NCI-H146 (cell line): Measurements from ENCODE around the gene KNSTRN.
A peak's percentile ranks its signal among the peaks of the same experiment; 100 is the strongest.

Experiments
- DNase-seq: peaks from one replicate; lab custom pipeline; 2025; lab: John Stamatoyannopoulos, UW

Gene KNSTRN

GRCh38 chr15:40429068-40429710, 46.7 kb downstream of the KNSTRN start:
- no peak for DNase-seq

DNA sequence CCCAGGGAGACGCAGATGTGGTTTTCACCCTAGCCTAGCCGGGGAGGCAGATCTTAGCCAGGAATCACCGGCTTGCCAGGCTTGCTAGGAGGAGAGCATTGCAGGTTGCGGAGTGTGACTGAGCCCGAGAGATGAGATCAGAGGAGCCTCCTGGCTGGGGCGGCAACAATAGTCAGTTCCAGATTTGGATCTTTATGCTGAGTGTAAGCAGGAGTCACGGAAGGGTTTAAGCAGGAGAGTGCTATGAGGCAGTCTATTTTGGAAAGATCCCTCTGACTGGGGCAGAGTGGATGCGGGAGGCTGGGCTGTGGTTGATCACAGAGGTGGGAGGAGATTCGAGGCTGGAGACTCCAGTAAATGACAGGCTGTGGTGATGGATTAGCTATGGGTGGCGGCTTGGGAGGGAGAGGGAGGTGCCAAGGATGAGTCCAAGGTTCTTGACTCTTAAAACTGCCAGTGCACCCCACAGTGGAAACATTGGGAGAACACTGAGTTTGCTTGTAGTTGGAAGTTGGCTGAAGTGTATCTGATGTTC, 47.8 kb downstream of the KNSTRN start:
- DNase-seq: no peak

DNA sequence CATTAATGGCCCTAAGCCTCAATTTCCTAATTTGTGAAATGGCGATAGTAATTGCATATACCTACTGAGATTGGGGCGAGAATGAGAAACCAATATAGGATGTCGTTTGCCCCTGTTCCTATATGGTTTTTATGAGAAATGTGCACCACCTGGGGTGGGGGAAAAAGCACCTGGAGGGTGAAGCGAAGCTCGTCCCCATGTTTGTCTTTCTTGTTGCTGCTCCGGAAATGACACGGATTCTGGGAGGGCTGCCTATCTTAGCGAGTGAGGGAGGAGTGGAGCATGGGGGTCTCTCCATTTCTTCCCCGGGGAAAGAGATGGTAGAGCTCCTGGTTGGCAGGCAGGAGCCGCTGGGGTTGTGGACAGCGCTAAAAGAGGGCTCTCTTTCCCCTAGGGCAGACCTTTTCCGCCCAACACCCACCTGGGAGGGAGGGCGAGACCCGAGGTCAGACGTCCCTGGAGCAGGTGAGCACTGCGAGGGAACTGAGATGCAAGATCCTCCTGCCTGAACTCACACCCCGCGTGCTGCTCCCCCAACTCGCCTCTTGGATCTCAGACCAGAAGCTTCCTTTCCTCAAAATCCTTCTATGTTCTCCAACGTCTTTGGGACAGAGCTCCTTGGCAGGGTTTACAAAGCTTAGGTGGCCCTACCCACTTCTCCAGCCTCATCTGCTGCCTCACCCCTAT, 52.6 kb downstream of the KNSTRN start:
- no peak for DNase-seq

GRCh38 chr15:40435710-40436089, 53.2 kb downstream of the KNSTRN start:
- DNase-seq: no peak

- DNase-seq: peak; percentile 40
Measured at GRCh38 chr15:40436116-40436891, 53.8 kb downstream of the KNSTRN start.

DNA sequence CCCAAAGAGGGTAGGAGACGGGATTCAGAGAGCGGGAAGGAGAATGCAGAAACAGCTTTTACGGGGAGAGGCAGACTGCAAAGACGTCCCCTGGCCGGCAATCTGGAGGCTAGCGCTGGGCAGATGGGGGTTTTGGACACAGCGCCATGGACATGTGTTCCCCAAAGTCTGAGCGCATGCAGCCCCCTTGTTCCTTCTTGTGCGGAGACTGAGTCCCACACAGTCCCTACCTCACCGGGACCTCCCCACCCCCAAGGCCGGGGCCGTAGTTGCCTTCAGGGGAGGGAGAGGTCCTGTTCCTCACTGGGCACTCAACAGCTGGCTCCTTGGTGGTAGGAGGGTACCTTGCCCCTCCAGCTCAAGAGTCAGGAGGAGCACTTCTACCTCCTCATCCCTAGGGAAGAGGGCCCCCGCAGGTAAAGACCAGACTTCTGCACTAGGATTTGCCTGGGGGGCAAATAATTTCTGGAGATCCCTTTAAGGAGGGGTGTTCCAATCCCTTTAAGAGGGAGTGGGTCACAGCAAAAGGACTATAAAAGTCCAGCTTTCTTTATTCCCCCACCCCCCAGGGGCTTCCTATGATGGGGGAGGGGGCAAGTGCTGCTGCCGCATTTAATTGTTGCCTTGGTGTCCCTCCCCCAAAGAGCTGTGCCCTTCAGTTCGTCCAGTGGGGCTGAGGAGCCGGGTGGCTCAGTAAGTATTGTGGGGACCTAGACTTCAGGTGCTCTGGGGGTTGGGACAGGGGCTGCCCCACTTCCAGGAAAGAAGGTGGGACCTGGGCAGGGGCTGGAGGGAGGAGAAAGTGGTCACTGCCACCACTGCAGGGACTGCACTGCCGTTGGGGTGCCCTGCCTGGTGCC, 54.6 kb downstream of the KNSTRN start:
- no peak for DNase-seq

GRCh38 chr15:40437752-40438687, 55.5 kb downstream of the KNSTRN start:
- DNase-seq: no peak

DNA sequence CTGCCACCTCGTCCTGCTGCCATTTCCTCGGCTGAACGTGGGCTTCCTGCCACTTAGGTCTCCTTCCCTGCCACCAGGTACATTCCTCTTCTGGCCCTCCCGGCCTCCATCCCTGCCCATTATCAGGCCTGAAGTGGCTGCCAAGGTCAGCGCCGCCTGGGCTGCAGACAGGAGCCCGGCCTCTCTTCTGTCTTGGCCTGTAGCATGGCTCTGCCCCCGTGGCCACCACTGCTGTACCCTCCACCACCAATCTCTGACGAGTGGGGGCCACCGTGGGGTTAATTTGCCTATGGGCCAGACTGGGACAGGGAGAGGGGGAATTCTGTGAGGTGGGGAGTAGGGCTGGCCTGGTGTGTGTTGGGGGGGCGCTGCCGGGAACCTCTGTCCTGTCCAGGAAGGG, 56.2 kb downstream of the KNSTRN start:
- DNase-seq: no peak

- DNase-seq: no peak
Measured at GRCh38 chr15:40439461-40439959, 57.0 kb downstream of the KNSTRN start.

- peak; percentile 43 for DNase-seq
Measured at GRCh38 chr15:40439960-40440742, 57.6 kb downstream of the KNSTRN start.

GRCh38 chr15:40440743-40441564, 58.4 kb downstream of the KNSTRN start, which contains the start of gene BAHD1:
Gene BAHD1, plus strand, starts transcription at chr15:40440953. Its CDS starts 17,512 bp downstream, at chr15:40458465.
- peak; percentile 91 for DNase-seq

DNA sequence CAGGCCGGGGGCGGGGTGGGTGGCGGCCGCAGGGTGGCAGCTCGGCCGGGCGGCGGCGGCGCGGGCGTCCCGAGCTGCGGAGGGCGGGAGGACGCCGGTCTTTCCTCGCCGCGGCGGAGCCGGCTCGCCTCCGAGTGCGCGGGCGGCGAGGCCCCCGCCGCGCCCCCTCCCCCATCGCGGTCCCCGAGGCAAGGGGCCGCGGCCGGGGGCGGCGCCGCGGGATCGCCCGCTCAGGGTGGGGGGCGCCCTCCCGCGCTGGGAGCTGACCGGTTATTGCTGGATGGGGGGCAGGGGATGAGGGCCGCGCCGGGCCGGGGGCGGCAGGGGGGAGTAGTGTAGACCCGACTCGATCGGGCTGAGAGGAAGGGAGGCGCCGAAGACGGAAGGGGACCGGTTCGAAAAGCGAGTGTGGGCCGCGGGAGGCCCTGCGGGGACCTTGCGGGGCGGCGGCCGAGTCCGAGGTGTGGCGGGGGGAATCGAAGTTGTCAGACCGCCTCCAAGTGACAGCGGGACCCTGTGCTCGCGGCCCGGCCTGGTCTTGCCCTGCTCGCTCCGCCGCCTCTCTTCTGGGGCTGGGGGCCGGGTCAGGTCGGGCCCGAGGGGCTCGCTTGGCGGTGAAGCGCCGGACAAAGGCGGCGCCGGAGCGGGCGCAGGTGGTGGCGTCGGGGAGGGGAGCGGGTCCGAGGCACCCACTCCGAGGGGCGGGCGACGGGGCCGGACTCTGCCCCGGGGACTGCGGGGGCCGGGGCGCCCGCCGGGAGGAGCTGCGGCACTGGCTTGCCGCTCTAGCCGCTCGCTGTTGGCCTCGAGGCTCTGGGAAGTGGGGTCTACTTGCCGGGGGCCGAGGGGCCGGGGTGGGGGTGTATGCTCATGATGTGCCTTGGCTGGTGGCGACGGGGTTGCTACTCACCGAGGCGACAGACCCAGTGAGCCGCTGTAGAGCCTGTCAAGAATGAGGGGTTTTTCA, 59.3 kb downstream of the KNSTRN start:
- peak; percentile 23 for DNase-seq

DNA sequence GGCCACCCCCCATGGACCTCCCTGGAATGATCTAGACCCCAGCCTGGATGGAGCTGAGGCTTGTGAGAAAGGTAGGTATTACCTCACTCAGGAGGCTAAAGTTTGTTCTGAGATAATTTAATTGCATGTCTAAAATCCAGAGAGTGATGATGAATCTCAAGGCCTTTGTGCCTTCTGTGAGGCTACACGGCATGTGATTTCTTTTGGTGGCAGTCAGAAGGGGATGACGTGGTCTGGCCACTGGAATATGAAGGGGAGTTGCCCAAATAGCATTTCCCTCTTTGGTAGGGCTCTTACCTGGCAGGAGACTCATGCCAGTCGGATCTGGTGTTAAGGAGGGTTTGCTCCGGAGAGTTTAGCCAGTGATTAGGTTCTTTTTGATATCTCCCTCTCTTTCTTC, 60.7 kb downstream of the KNSTRN start:
- no peak for DNase-seq

- no peak for DNase-seq
Measured at GRCh38 chr15:40443846-40444245, 61.3 kb downstream of the KNSTRN start.
